Adrenal gland (tissue), 19 donors: ENCODE results near the gene FMO2. TPM values are rescaled to one million over a fixed set of nuclear protein-coding genes. Genes with fewer than 3 reads are reported as not detected.
A peak's percentile ranks its signal among the peaks of the same experiment; 100 is the strongest.

Source experiments
- DNase-seq, 7 donors: peaks; one replicate each; pipeline ENCODE4 v3.0.0-alpha.2; 2019 to 2020
- H3K27ac ChIP-seq, 5 donors: fragments of 200-600 bp; sonication (generic) in 4 of 5; 1 replicate in 3 of 5; 2 replicates in 2 of 5; pipeline versions ENCODE4 v1.5.1 to v1.8.0; 2016 to 2020; ENCODE audit warnings: mild to moderate bottlenecking in 1 of 5
- H3K27me3 ChIP-seq: fragments of 200-600 bp; 2 replicates; pipeline ENCODE4 v1.8.0; 2021
- H3K36me3 ChIP-seq, 2 donors: fragments of 200-600 bp; replicated peaks in 1 of 2; 1 replicate in 1 of 2; 2 replicates in 1 of 2; pipeline versions ENCODE4 v1.5.1 to v1.8.0; 2018 to 2022
- H3K4me1 ChIP-seq, 2 donors: fragments of 200-600 bp; replicated peaks in 1 of 2; 1 replicate in 1 of 2; 2 replicates in 1 of 2; pipeline versions ENCODE4 v1.5.1 to v1.8.0; 2018 to 2021
- H3K4me3 ChIP-seq, 4 donors: fragments of 200-600 bp; sonication (generic) in 3 of 4; one replicate each; pipeline ENCODE4 v1.5.1; 2016 to 2018
- H3K9me3 ChIP-seq, 3 donors: fragments of 200-600 bp; sonication (generic) in 1 of 3; replicated peaks in 1 of 3; 1 replicate in 2 of 3; 2 replicates in 1 of 3; pipeline versions ENCODE4 v1.5.1 to v1.8.0; 2016 to 2021
- CTCF ChIP-seq, 6 experiments: fragments of 450-650 bp in 4 of 6; fragments of 200-600 bp in 2 of 6; sonication (generic) in 1 of 6; IDR thresholded peaks; 1 replicate in 5 of 6; 2 replicates in 1 of 6; pipeline versions ENCODE4 v1.5.1 to v1.8.0; 2016 to 2021; ENCODE audit warnings: antibody characterized with exemption in 6 of 6, mild to moderate bottlenecking in 2 of 6, moderate library complexity in 1 of 6
- POLR2A ChIP-seq, 2 donors: fragments of 450-650 bp; IDR thresholded peaks; one replicate each; pipeline ENCODE4 v1.6.1; 2017; ENCODE audit warnings: antibody characterized with exemption in 2 of 2, mild to moderate bottlenecking in 2 of 2, moderate library complexity in 1 of 2
- WGBS, 4 donors: extraction: QIAGEN DNeasy Blood & Tissue Kit in 2 of 4; methylation state at CpG; one replicate each; pipeline versions ENCODE4 v1.1.5 to v1.1.7; 2013 to 2017; 5-methylcytosine and 5-hydroxymethylcytosine counted together
- intact Hi-C, 2 donors: fragments of 100-400 bp; cut with DNase I; formaldehyde crosslinking; loops; one replicate each; pipeline versions ENCODE4 v1.14.1 to v1.15.0; 2022 to 2023
- long read RNA-seq, 10 donors: library from polyadenylated mRNA in 3 of 10; unstranded in 2 of 10; stranded (forward) in 1 of 10; transcript quantifications; one replicate each; pipeline ENCODE4 v2.0.0 and lab custom pipeline, GENCODE V29; 2021 to 2026
- polyA plus RNA-seq, 3 donors: library from polyadenylated mRNA; stranded (reverse); fragments of 200-250 nt in 2 of 3; fragments of 350-450 nt in 1 of 3; fragmentation: Illumina TruSeq in 1 of 3; extraction: RNeasy Lipid Tissue Mini Kit (QIAGEN cat#74804) in 1 of 3; gene quantifications; one replicate each; pipeline ENCODE4 v1.2.3, GENCODE V29; 2013 to 2014
- total RNA-seq, 9 donors: library from RNA; depleted of rRNA in 4 of 9; stranded (reverse); fragments of >200 nt in 4 of 9; fragments of 120-200 nt in 1 of 9; fragmentation: NEBNext Ultra II Directional in 1 of 9; extraction: Animal tissue kit (Norgen Biotek cat#: 25700) in 1 of 9; gene quantifications; one replicate each; pipeline versions ENCODE4 v1.1.0 to v1.2.4, GENCODE V29; 2013 to 2023
- donor health status: healthy with polysubstance abuse.
- donor health status: Bipolar disorder and iron deficiency.
- donor health status: DM: yes; HTN: yes; CAD: no.
- donor health status: DM: no; HTN: no; CAD: no.
- donor health status: DM: no; HTN: no; CAD: no.
- donor health status: DM: yes; HTN: yes; CAD: no.

FMO2 gene
- total RNA-seq (100 to 1,000 TPM in 1 of 9 donors, 10 to 100 TPM in 7, under 1 TPM in 1; 0.72 to 149 (median 65.4) TPM), polyA plus RNA-seq (10 to 100 TPM; 14.0 to 29.8 (median 24.3) TPM)
- long read RNA-seq, donor 1, result 0 reads
- long read RNA-seq, donor 2, result 0 reads
- long read RNA-seq, donor 3, partial matches to known transcripts, result 0 of 1 reads
- long read RNA-seq, donor 3, other reads (novel, unspliced or antisense), result 0 of 1 reads
- long read RNA-seq, donor 4, transcript FMO2-201 (9 exons, 3,851 nt), result major isoform, 30 of 52 reads
- long read RNA-seq, donor 4, partial matches to known transcripts, result 7 of 52 reads
- long read RNA-seq, donor 4, other reads (novel, unspliced or antisense), result 14 of 52 reads
- long read RNA-seq, donor 5, transcript FMO2-201 (9 exons, 3,851 nt), result major isoform, 6 of 71 reads
- long read RNA-seq, donor 5, partial matches to known transcripts, result 5 of 71 reads
- long read RNA-seq, donor 5, other reads (novel, unspliced or antisense), result 60 of 71 reads
- long read RNA-seq, donor 6, transcript FMO2-201 (9 exons, 3,851 nt), result major isoform, 44 of 85 reads
- long read RNA-seq, donor 6, partial matches to known transcripts, result 19 of 85 reads
- long read RNA-seq, donor 6, other reads (novel, unspliced or antisense), result 21 of 85 reads
- long read RNA-seq, donor 7, result 0 reads
- long read RNA-seq, donor 8, result 0 reads
- long read RNA-seq, donor 9, result 0 reads
- long read RNA-seq, donor 10, result 0 reads

- peak within 1 kb of the TSS in 3 of 5 donors; percentile 1 to 39 (median 27) for H3K27ac ChIP-seq
- H3K9me3 ChIP-seq, result no peaks in the 10 kb centered on the region
- no peak for DNase-seq
- no peaks in the 10 kb centered on the region for H3K4me1 ChIP-seq
- 54 to 64% (median 64%) methylated on average over 6 of the region's 6 CpGs for WGBS, 4 donors
- intact Hi-C loops, result no loop called here
- no peak for TF ChIP-seq POLR2A (IDR thresholded peaks at IDR 0.05)
- TF ChIP-seq CTCF (IDR thresholded peaks at IDR 0.05), result no peak
- no peaks in the 10 kb centered on the region for H3K36me3 ChIP-seq
- peak within 1 kb of the TSS in 1 of 4 donors; percentile 52 for H3K4me3 ChIP-seq
- H3K27me3 ChIP-seq, result no peaks in the 10 kb centered on the region
Measured at GRCh38 chr1:171185091-171185490, at the start of gene FMO2. Gene FMO2 (plus strand): TSS chr1:171185300. CDS start chr1:171185714, 414 bp downstream.

GRCh38 chr1:171137580-171137979 lies 47.5 kb upstream of the FMO2 start:
- Histone ChIP-seq H3K4me3 (no peak overlapping the region), H3K9me3 (peaks cover 0 to under 1% (median 0%) of the 10 kb centered on the region in 3 donors), H3K4me1 (no peaks in the 10 kb centered on the region), H3K27me3 (no peaks in the 10 kb centered on the region), H3K27ac (no peak overlapping the region), H3K36me3 (no peaks in the 10 kb centered on the region)
- TF ChIP-seq POLR2A (IDR thresholded peaks at IDR 0.05) (no peak), CTCF (IDR thresholded peaks at IDR 0.05) (no peak)
- DNase-seq, result no peak
- WGBS, 4 donors, result 30 to 43% (median 35%) methylated on average over 2 of the region's 2 CpGs
- intact Hi-C loops, result no loop called here

GRCh38 chr1:171138980-171139379 lies 46.1 kb upstream of the FMO2 start:
- no peaks in the 10 kb centered on the region for H3K9me3 ChIP-seq
- intact Hi-C loops, result no loop called here
- H3K27me3 ChIP-seq, result no peaks in the 10 kb centered on the region
- 56 to 67% (median 60%) methylated on average over 2 of the region's 2 CpGs for WGBS, 4 donors
- H3K4me1 ChIP-seq, result peaks cover 0 to 3% of the 10 kb centered on the region in 2 donors
- TF ChIP-seq CTCF (IDR thresholded peaks at IDR 0.05) (no peak), POLR2A (IDR thresholded peaks at IDR 0.05) (no peak)
- peak overlapping the region in 1 of 5 donors; percentile 17 for H3K27ac ChIP-seq
- no peak overlapping the region for H3K4me3 ChIP-seq
- DNase-seq, result no peak
- H3K36me3 ChIP-seq, result no peaks in the 10 kb centered on the region

- TF ChIP-seq POLR2A (IDR thresholded peaks at IDR 0.05) (no peak), CTCF (IDR thresholded peaks at IDR 0.05) (no peak)
- H3K27ac ChIP-seq, result peak overlapping the region in 1 of 5 donors; percentile 51
- H3K4me3 ChIP-seq, result no peak overlapping the region
- H3K9me3 ChIP-seq, result no peaks in the 10 kb centered on the region
- intact Hi-C loops, result no loop called here
- H3K27me3 ChIP-seq, result no peaks in the 10 kb centered on the region
- no peaks in the 10 kb centered on the region for H3K36me3 ChIP-seq
- WGBS, 4 donors, result 75 to 92% (median 83%) methylated on average over 4 of the region's 4 CpGs
- H3K4me1 ChIP-seq, result peaks cover 0 to 3% of the 10 kb centered on the region in 2 donors
- no peak for DNase-seq
Measured at GRCh38 chr1:171139890-171140289, 45.2 kb upstream of the FMO2 start.
